ENCODE data around the gene RPS16. TPM values are rescaled to one million over a fixed set of nuclear protein-coding genes. Genes with fewer than 3 reads are reported as not detected.

Gene RPS16
- total and polyA plus RNA-seq, 2 experiments from 2014 or later: 207 to 1,901 TPM

- H3K27ac ChIP-seq (ENCODE audit: low read depth): peak overlapping the region; percentile 80; the same call in 1 of the 2 replicates
- H3K9me3 Mint-ChIP-seq: 0 out of 3 replicates have a peak, but pooled peaks cover 4% of the 10 kb centered on the region
- H3K4me3 ChIP-seq: peak overlapping the region; percentile 36; the same call in 1 of the 2 replicates
- H2AFZ ChIP-seq: no peak overlapping the region
- H4K20me1 ChIP-seq (replicated peaks; ENCODE audit: insufficient read depth): no peaks in the 10 kb centered on the region; the same call in none of the 2 replicates
- peaks cover 31% of the 10 kb centered on the region; the same call in 1 of the 2 replicates for H3F3A ChIP-seq (replicated peaks; ENCODE audit: low read depth)
- H3K27ac Mint-ChIP-seq: peak overlapping the region; percentile 22; the same call in 1 of the 2 replicates
- H3K4me2 ChIP-seq: peak overlapping the region; percentile 51
- no peak for TF ChIP-seq ZNF114 (CRISPR knock-in tag; IDR thresholded peaks at IDR 0.05)
- peak; percentile 29; the same call in 1 of the 2 replicates for TF ChIP-seq ETS1 (IDR thresholded peaks at IDR 0.05)
- peak; percentile 85 to 99 for TF ChIP-seq CTCF (conservative IDR thresholded peaks at IDR 0.05; ENCODE audit: low read depth in 2 of 2)
- no peaks in the 10 kb centered on the region for H3K27me3 ChIP-seq (ENCODE audit: insufficient read depth)
- H3K4me1 Mint-ChIP-seq: peaks cover 28% of the 10 kb centered on the region
- peaks cover 33% of the 10 kb centered on the region for H3K36me3 Mint-ChIP-seq (ENCODE audit: low read depth)
- H3K36me3 ChIP-seq (ENCODE audit: insufficient read depth): 0 out of 2 replicates have a peak, but pooled peaks cover 7% of the 10 kb centered on the region
- peaks cover 3% of the 10 kb centered on the region for H3K79me2 ChIP-seq (replicated peaks; ENCODE audit: insufficient read depth)
- ATAC-seq (peak; percentile 87), DNase-seq (ENCODE audit: low spot score) (peak; percentile 93)
- H3K9me2 ChIP-seq (ENCODE audit: insufficient read depth): no peaks in the 10 kb centered on the region
- H3K4me1 ChIP-seq (ENCODE audit: insufficient read depth): peaks cover 18% of the 10 kb centered on the region; the same call in 1 of the 2 replicates
- H3K4me3 Mint-ChIP-seq: no peak overlapping the region
- H3K27me3 Mint-ChIP-seq (ENCODE audit: insufficient read depth, low read depth, poor library complexity): peaks cover 6% of the 10 kb centered on the region
These were observed 38.1 kb downstream of the RPS16 start for GRCh38 chr19:39397360-39398296.

GRCh38 chr19:39390751-39391437 is 44.9 kb downstream of the RPS16 start, which contains the start of the genes MED29 and PAF1:
MED29 (plus strand) TSS chr19:39391378; CDS start chr19:39391423, 45 bp downstream.
PAF1 (minus strand) TSS chr19:39391106; CDS start chr19:39390864, 242 bp downstream.
- H3K9me3 Mint-ChIP-seq: peaks cover 3% of the 10 kb centered on the region; the same call in 1 of the 3 replicates
- Histone ChIP-seq H3K4me1 (ENCODE audit: insufficient read depth) (peaks cover 6% of the 10 kb centered on the region), H3K4me3 (peak within 1 kb of the TSS; percentile 81), H3F3A (replicated peaks; ENCODE audit: low read depth) (peaks cover 20% of the 10 kb centered on the region; the same call in 1 of the 2 replicates), H3K36me3 (ENCODE audit: insufficient read depth) (0 out of 2 replicates have a peak, but pooled peaks cover 7% of the 10 kb centered on the region), H3K79me2 (replicated peaks; ENCODE audit: insufficient read depth) (peaks cover 13% of the 10 kb centered on the region), H3K9me2 (ENCODE audit: insufficient read depth) (no peaks in the 10 kb centered on the region), H2AFZ (peak within 1 kb of the TSS; percentile 73; the same call in 1 of the 2 replicates), H3K27ac (ENCODE audit: low read depth) (peak within 1 kb of the TSS; percentile 97), H4K20me1 (replicated peaks; ENCODE audit: insufficient read depth) (peaks cover 13% of the 10 kb centered on the region; the same call in 1 of the 2 replicates), H3K27me3 (ENCODE audit: insufficient read depth) (no peaks in the 10 kb centered on the region), H3K4me2 (peak within 1 kb of the TSS; percentile 88)
- H3K27ac Mint-ChIP-seq: peak within 1 kb of the TSS; percentile 100
- ATAC-seq (peak; percentile 95), DNase-seq (ENCODE audit: low spot score) (peak; percentile 100)
- peaks cover 13% of the 10 kb centered on the region for H3K4me1 Mint-ChIP-seq
- H3K27me3 Mint-ChIP-seq (ENCODE audit: insufficient read depth, low read depth, poor library complexity): peaks cover 21% of the 10 kb centered on the region
- peak within 1 kb of the TSS; percentile 97 for H3K4me3 Mint-ChIP-seq
- H3K36me3 Mint-ChIP-seq (ENCODE audit: low read depth): peaks cover 68% of the 10 kb centered on the region
- TF ChIP-seq STAT1 (IDR thresholded peaks at IDR 0.05; ENCODE audit: unreplicated experiment) (no peak), POLR2AphosphoS5 (IDR thresholded peaks at IDR 0.05; ENCODE audit: low read depth) (peak; percentile 93), ETS1 (IDR thresholded peaks at IDR 0.05) (peak; percentile 88), CTCF (conservative IDR thresholded peaks at IDR 0.05; ENCODE audit: low read depth in 2 of 2) (peak; percentile 12 to 41; a peak in 1 of 4 replicates), CREB1 (CRISPR knock-in tag; IDR thresholded peaks at IDR 0.05; ENCODE audit: low read depth) (peak; percentile 89), EZH2 (IDR thresholded peaks at IDR 0.05; ENCODE audit: low read depth, unreplicated experiment) (no peak)

All from GM23338 (cell line).